RWPE2 (cell line): ENCODE results near the gene ADGRG2.

ENCODE experiments used
- ATAC-seq: fragments of 200-7000 bp; cut with Tn5 transposase; 3 replicates; pipeline ENCODE4 v1.9.1; 2021; ENCODE audit warnings: low read depth
- DNase-seq: peaks from one replicate; pipeline ENCODE4 v3.0.0-alpha.2; 2020; ENCODE audit warnings: low spot score
- H3K27ac ChIP-seq: fragments of 450-650 bp; 2 replicates; pipeline ENCODE4 v1.5.1; 2017; ENCODE audit warnings: mild to moderate bottlenecking; ENCODE audit not compliant: poor library complexity, severe bottlenecking
- H3K27me3 ChIP-seq: fragments of 250-450 bp; sonication (Bioruptor Pico); 2 replicates; pipeline ENCODE4 v1.5.1; 2021; ENCODE audit warnings: mild to moderate bottlenecking, moderate library complexity; ENCODE audit not compliant: insufficient read depth, poor library complexity, severe bottlenecking
- H3K36me3 ChIP-seq: fragments of 250-450 bp; sonication (Bioruptor Pico); 2 replicates; pipeline ENCODE4 v1.5.1; 2020; ENCODE audit warnings: low read depth, mild to moderate bottlenecking, moderate library complexity
- H3K4me1 ChIP-seq: fragments of 250-450 bp; sonication (Bioruptor Pico); 2 replicates; pipeline ENCODE4 v1.5.1; 2021; ENCODE audit warnings: mild to moderate bottlenecking, moderate library complexity; ENCODE audit not compliant: insufficient read depth, poor library complexity, severe bottlenecking
- H3K4me3 ChIP-seq: fragments of 250-450 bp; sonication (Bioruptor Pico); 2 replicates; pipeline ENCODE4 v1.5.1; 2021; ENCODE audit warnings: mild to moderate bottlenecking, moderate library complexity; ENCODE audit not compliant: severe bottlenecking
- H3K9me3 ChIP-seq: fragments of 250-450 bp; sonication (Bioruptor Pico); 2 replicates; pipeline ENCODE4 v1.5.1; 2021; ENCODE audit warnings: mild to moderate bottlenecking, moderate library complexity; ENCODE audit not compliant: severe bottlenecking
- CTCF ChIP-seq: fragments of 450-650 bp; IDR thresholded peaks from one replicate; pipeline ENCODE4 v1.5.1; 2017; ENCODE audit warnings: mild to moderate bottlenecking, moderate library complexity; ENCODE audit not compliant: poor library complexity, severe bottlenecking

ADGRG2 gene

GRCh38 chrX:19152762-19153161, 30.5 kb upstream of the ADGRG2 start:
- no peak for TF ChIP-seq CTCF
- Histone ChIP-seq H3K36me3 (no peaks in the 10 kb centered on the region), H3K27me3 (no peaks in the 10 kb centered on the region), H3K27ac (no peak overlapping the region), H3K4me3 (no peak overlapping the region), H3K4me1 (no peaks in the 10 kb centered on the region), H3K9me3 (no peaks in the 10 kb centered on the region)
- DNase-seq (no peak), ATAC-seq (peak; percentile 84)

- H3K36me3 ChIP-seq = no peaks in the 10 kb centered on the region
- no peaks in the 10 kb centered on the region for H3K27me3 ChIP-seq
- no peak for DNase-seq
- H3K4me1 ChIP-seq = no peaks in the 10 kb centered on the region
- no peak for ATAC-seq
- TF ChIP-seq CTCF = no peak
- H3K27ac ChIP-seq = no peak overlapping the region
- no peaks in the 10 kb centered on the region for H3K9me3 ChIP-seq
- H3K4me3 ChIP-seq = no peak overlapping the region
Observed at GRCh38 chrX:19137067-19137466, 14.8 kb upstream of the ADGRG2 start.

GRCh38 chrX:19133784-19134183, 11.5 kb upstream of the ADGRG2 start:
- no peaks in the 10 kb centered on the region for H3K9me3 ChIP-seq
- no peaks in the 10 kb centered on the region for H3K36me3 ChIP-seq
- TF ChIP-seq CTCF = no peak
- no peaks in the 10 kb centered on the region for H3K4me1 ChIP-seq
- no peaks in the 10 kb centered on the region for H3K27me3 ChIP-seq
- no peak overlapping the region for H3K4me3 ChIP-seq
- DNase-seq (no peak), ATAC-seq (no peak)
- H3K27ac ChIP-seq = no peak overlapping the region

GRCh38 chrX:19133231-19133630, 11.0 kb upstream of the ADGRG2 start:
- DNase-seq (no peak), ATAC-seq (no peak)
- no peaks in the 10 kb centered on the region for H3K27me3 ChIP-seq
- no peaks in the 10 kb centered on the region for H3K9me3 ChIP-seq
- no peak for TF ChIP-seq CTCF
- no peak overlapping the region for H3K27ac ChIP-seq
- no peak overlapping the region for H3K4me3 ChIP-seq
- H3K4me1 ChIP-seq = no peaks in the 10 kb centered on the region
- H3K36me3 ChIP-seq = no peaks in the 10 kb centered on the region

- ATAC-seq (no peak), DNase-seq (no peak)
- Histone ChIP-seq H3K4me1 (no peaks in the 10 kb centered on the region), H3K36me3 (no peaks in the 10 kb centered on the region), H3K27me3 (no peaks in the 10 kb centered on the region), H3K27ac (no peak overlapping the region), H3K4me3 (no peak overlapping the region), H3K9me3 (no peaks in the 10 kb centered on the region)
- no peak for TF ChIP-seq CTCF
Observed at GRCh38 chrX:19130628-19131027, 8.4 kb upstream of the ADGRG2 start.
